NCI-H187 treated with DMSO at 0.1 percent for 48 hours (cell line): ENCODE results near the gene DOCK3.
A peak's percentile ranks its signal among the peaks of the same experiment; 100 is the strongest.
"Not testable (repeated sequence)": the region's sequence is repeated elsewhere in the genome, so short reads cannot be mapped to it uniquely, and the experiment has no call there.

Source experiments
- DNase-seq: peaks from one replicate; lab custom pipeline; 2025; lab: John Stamatoyannopoulos, UW

Gene DOCK3

DNA sequence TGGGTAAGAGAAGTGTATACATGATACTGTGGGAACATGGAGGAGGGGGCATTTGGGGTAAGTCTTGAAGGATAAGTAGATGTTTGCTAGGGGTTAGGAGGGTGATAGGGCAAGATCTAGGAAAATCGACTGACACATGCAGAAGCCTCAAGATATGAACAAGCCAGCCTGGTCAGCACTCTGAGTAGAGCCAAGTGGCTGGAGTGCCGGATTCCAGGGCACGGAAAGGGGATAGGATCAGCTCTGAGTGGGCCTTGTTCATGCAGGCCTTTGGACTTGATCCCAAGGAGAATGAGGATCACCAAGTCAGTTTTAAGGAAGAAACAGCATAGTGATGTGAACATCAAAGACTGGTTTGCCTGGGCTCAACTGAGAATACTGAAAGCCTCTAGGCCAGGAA is 686.1 kb downstream of the DOCK3 start:
- DNase-seq: no peak

DNA sequence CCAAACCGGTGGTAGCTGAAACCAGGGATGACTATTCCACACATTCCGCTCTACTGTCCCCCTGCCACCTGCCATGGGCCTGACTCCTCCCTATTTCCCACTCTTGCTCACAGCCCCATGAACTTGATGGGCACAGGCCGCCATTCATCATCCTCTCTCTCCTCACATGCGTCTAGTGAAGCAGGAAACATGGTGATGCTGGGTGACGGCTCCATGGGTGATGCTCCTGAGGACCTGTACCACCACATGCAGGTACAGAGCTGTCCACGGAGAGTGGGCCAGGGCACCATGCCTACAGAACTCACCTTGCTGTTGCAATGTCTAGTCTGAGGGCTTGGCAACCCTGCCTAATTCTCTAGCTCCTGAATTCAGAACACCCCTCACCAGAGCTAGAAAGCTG is 687.0 kb downstream of the DOCK3 start:
- no peak for DNase-seq

DNA sequence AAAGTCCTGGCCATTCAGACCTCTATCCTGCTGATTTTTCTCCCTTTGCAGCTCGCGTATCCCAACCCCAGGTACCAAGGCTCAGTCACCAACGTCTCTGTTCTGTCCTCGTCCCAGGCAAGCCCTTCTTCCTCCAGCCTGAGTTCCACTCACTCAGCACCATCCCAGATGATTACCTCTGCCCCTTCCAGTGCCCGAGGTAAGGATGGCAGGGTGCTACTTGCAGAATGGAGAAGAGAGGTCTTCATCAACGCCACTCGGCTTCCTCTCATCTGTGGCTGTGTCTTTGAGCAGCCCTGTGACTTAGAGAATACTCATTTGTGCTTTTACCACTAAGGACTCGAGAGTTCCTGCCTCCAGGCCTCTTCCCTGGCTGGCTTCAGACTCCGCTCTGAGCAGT is 687.7 kb downstream of the DOCK3 start:
- DNase-seq: no peak

DNA sequence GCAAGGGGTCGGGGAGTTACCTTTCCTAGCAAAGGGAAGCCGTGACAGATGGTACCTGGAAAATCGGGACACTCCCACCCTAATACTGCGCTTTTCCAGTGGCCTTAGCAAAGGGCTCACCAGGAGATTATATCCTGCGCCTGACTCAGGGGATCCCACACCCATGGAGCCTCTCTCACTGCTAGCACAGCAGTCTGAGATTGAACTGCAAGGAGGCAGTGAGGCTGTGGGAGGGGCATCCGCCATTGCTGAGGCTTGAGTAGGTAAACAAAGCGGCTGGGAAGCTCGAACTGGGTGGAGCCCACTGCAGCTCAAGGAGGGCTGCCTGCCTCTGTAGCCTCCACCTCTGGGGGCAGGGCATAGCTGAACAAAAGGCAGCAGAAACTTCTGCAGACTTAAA is 693.5 kb downstream of the DOCK3 start:
- DNase-seq: not testable (repeated sequence)

DNA sequence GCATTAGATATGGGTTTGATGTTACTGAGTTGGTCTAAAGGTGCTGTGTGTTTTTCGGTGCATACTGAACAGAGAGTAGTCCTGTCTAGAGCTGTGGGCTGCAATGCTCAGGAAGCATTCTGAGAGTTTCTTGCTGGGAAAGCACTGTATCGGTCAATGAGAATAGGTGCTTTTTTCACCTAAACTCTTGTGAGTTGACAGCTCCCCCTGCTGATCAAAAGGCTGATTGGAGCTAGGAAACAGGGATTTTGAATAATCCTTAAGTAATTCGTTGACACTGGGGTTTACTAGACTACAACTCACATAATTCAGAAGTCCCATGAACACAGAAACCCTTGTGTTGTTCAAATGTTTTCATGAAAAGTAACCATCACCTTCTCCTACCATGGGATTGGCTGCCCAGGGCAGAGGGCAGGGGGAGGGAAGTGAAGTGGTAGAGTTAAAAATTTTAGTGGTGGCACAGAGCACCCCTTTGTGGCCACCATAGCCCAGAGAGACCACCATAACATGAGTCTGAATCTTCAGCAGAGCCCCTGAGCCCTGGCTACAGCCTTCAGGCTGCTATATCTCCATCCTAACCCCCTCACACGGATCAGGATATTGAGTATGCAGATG is 697.3 kb downstream of the DOCK3 start:
- no peak for DNase-seq

DNA sequence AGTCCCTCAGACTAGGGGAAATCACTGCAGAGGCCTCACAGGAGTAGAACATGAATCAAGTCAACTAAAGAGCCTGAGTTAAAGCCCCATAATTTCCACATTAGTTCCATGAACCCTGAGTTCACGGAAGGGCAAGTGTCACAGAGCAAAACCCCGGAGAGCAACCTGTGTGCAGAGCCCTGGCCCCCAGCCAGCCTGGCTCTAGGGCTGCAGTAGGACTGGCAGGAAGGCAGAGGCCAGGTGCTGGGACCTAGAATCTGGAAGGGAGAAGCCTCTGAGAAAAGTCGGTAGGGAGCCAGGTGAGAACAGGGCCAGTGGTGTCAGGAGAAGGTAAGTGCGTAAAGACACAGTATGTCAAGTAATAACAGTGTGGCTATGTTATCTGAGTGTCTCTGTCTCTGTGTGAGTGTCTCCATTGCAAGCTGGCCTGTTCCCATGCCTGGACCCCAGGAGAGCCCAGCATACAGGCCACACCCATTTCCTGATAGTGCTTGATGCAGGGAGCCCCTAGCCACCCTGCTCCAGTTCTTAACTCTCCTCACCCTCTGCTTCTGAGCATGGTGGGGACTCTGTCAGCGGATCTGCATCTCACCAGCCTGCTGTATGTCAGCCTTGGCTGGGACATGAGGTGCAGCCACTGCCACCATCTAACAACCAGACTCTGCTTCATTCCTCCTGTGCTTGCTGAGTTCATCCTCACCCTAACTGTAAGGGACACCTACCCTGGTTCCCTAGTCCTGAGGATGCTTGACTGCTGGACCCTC is 699.1 kb downstream of the DOCK3 start:
- no peak for DNase-seq

DNA sequence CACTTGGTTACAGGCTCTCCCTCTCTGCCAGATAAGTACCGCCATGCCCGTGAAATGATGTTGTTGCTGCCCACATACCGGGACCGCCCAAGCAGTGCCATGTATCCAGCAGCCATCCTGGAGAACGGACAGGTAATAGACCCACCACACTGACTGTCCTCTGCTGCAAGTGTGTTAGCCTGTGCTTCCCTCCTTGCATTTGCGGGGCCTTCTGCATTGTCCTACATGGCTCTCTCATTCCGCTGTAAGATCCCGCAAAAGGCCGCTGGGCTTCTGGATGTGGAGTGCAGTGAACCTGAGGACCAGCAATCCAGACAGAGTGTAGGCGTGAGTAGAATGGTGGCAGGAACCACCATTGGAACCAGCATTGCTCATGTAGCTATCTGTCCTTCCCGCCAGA is 699.7 kb downstream of the DOCK3 start:
- DNase-seq: no peak

DNA sequence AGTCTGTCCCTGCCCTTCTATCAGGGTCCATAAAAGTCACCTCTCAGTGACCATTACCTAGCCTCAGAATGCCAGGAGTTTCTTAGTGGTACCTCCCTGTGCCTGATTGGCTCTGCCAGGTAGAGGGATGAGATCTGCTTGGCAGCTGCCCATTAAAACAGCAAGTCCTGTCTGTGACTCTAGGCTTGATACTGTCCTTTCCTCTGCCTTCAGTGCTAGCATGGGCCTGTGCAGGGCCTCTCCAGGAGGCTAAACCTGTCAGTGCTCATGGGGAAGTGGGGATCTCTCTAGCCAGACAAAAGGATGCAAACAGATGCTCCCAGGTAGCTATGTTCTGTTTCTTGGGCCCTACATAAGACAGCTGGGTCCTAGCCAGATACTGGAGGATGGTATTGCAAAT is 700.4 kb downstream of the DOCK3 start:
- no peak for DNase-seq

DNA sequence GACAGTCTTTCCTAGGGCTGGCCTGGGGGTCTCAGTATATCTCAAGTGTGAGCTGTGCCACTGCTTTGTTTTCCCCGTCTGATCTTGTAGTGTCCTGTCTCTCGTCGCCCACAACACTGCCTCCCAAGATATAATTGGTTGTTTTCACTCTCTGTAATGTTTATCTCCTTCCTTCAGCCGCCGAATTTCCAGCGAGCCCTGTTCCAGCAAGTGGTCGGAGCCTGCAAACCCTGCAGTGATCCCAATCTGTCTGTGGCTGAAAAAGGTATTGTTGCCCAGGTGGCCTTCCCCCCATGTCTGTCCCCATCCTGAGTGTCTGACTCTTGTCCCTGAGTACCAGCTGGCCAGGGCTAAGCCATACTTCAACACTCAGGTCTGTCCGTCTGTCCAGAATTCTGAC is 700.8 kb downstream of the DOCK3 start:
- no peak for DNase-seq

DNA sequence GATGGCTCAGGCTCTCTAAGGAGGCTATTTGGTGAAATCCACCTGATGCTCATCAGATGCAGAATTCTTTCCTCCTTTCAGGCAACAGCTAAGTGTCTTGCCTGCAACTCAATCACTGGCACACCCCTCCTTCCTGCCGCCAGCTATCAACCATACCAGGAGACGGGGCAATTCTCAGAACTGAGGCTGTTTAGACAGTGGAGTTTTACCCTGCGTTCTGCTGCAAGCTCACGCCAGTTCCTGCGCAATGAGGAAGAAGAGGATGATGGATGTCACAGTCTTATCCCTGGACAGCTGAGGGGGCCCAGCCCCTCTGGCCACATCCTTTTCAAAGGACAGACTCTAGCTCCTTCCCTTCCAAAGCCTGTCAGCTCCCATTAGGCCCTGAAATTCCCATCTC is 703.3 kb downstream of the DOCK3 start:
- DNase-seq: no peak

DNA sequence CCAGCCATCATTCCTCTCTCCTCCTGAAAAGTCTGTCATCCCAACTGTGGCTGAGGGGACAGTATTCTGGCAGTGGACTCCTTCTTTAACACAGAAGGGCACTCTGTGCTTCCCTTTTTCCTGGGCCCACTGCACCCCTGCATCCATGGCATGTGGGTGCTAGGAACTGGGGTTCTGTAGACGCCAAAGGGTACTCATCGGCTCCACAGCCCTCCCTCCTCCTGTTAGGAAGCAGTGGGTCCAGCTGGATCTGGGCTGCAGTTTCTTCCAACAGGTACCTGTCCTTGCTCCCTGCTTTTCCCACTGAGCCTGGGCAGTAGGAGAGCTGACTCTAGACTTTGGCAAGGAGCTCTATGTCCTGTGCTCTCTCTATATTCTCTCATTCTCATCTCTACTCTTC is 704.0 kb downstream of the DOCK3 start:
- no peak for DNase-seq

DNA sequence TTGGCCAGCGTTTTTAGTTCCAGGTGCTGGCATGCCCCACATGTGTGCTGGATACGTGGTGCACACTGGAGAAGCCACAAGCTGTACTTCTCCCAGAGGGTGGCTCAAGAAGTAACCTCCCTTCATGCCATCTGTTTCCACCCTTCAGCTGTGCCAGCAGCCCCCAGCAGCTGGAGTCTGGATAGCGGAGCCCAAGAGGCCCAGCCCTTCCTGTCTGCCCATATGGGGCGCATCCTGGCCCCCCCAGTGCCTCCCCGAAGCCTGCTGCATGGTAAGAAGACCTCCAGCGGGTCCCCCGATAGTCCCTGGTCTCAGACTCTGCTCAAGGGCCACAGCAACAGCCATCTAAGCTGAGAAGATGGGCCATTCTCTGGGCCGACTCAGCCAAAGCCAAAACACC is 704.6 kb downstream of the DOCK3 start:
- no peak for DNase-seq

DNA sequence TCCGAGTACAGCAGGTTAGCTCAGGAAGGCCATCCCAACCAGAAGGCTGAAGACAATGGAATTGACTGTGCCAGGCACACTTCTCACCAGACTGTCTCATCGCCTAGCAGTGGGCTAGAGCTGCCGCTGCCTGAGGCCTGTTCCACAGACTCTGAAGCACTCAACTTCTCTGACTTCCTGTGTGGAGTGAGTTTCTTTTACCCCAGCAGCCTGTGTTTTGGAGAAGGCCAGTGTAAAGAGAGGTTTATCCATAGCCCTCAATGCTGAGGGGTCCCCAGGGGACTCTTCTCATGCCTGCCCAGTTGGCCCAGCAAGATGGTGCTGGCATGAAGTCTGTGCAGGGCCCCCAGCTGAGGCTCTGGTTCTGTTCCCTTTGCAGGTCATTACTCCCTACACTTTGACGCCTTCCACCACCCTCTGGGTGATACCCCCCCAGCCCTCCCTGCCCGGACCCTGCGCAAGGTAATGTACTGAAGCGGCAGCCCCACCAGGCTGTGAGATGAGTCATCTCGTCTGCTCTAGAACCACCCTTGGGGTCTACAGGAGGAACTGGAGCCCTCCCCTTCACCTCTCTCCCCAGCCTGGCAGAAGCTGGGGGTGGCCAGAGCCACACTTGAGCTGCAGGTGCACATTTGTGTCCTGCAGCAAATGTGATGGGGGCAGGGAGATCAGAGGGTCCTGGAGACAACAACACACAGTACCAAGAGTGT is 705.2 kb downstream of the DOCK3 start:
- no peak for DNase-seq

DNA sequence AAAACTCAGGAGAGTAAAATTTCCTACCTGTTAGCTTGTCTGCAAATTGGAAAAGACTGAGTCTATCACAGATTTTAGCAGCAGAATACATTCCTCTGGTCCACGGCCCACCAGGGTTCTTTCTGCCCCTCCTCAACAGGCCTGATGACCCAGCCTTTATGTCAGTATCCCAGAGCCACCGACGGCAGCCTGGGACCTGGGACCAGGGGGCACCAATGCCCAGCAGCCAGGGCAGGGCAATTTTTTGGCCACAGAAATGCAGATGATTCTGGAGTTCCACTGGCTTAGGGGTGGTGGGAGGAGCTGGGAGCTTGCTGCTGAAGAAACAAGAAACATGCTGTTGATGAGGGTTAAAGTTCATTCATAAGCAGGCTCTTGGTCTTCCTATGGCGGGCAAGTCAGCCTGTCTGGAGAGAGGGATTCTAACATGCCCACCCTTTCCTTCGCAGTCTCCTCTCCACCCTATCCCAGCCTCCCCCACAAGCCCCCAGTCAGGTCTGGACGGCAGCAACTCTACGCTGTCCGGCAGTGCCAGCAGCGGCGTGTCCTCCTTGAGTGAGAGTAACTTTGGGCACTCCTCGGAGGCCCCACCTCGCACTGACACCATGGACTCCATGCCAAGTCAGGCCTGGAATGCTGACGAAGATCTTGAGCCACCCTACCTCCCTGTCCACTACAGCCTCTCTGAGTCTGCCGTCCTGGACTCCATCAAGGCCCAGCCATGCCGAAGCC is 706.0 kb downstream of the DOCK3 start:
- DNase-seq: no peak

DNA sequence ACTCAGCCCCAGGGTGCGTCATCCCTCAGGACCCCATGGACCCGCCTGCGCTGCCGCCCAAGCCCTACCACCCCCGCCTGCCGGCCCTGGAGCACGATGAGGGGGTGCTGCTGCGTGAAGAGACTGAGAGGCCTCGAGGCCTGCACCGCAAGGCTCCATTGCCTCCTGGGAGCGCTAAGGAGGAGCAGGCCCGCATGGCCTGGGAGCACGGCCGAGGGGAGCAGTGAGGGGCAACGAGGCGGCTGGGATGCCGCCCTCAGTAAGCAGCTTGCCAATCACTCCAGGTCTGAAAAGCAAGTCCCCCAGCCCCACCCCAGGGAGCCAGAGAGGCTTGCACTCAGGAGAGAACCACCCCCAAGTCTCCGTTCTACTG is 706.6 kb downstream of the DOCK3 start:
- DNase-seq: no peak

DNA sequence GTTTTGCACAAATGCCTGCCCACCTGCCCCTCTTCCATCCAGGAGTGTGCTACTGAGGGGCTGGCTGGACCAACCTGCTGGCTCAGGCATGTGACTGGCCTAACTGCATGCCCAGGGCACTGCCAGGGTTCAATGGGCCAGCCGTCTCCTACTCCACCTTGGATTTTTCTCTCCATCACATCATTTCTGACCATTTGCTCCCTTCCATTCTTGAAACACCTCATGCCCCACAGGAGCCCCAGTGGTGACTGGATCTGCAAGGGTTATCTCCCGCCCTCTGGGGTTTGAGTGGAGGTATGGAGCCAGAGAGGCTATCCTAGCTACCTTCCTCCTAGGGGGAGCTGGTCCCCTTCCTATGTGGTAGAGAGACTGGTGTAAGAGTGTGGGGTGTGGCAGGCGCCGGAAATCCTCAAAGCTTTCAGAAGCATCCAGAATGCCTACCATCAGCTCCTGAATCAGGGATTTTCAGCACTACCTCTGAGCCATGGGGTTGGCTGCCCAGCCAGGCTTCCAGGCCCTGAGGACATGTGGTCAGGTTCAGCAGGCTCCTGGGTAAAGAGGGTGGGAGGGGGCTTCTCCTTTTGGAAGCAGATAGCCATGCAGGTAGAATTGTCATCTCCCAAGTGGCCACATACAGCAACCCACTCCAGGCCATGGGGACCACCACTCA is 707.5 kb downstream of the DOCK3 start:
- no peak for DNase-seq

DNA sequence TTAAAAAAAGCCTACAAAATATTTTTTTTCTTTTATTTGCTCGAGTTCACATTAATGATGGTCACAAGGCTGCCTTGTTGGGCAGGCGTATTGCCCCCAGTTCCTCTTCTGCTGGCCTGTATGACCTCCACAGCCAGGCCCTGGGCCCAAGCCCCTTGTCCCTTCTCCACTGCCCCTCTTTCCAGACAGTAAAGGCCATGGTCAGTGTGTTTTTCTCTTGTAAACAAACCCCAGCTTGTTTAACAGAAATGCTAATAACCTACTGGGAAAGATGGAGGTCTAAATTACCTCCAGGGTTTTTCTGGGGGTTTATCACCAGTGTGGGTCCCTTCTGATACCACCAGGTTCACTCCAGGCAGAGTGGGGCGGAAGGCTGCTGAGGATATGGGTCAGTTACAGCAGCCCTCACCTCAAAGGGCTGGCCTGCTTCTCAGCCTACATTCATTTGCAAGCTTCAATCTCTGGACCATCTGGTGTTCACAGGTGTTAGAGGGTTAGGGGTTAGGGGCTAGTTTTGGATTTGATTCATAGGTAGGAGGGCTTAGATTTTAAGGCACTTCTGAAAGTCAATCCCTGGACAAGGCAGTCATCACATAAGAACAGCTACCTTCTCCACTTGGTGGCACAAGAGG is 708.3 kb downstream of the DOCK3 start:
- no peak for DNase-seq

DNA sequence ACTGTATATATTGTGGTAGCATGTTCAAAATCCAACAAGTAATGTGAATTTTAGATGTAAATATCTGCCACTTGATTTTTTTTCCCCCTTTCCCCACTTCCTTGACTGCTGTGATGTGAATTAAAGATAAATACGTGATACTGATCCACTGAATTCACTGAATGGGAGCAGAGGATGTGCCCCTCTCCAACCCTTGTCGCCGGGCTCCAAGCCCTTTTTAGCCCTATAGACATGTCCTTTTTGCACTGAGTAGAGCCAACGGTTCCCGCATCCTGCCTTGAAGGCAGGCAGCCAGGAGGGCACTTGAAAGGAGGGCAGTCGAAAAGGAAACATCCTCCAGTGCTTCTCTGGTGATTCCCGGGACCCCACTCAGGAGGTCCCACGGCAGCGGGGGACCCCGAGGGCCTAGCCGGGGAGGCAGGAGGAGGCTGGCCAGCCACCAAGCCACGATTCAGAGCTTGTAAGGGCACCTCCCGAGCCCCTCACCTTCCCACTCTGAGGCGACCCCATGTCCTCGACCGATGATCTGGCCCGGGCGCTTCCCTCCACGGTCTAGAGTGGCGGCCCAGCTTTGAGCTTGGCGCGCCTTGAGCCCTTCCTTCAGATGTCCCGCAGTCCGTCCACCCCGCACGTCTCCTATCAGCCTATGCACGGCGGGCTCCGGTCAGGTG is 709.5 kb downstream of the DOCK3 start:
- DNase-seq: no peak

DNA sequence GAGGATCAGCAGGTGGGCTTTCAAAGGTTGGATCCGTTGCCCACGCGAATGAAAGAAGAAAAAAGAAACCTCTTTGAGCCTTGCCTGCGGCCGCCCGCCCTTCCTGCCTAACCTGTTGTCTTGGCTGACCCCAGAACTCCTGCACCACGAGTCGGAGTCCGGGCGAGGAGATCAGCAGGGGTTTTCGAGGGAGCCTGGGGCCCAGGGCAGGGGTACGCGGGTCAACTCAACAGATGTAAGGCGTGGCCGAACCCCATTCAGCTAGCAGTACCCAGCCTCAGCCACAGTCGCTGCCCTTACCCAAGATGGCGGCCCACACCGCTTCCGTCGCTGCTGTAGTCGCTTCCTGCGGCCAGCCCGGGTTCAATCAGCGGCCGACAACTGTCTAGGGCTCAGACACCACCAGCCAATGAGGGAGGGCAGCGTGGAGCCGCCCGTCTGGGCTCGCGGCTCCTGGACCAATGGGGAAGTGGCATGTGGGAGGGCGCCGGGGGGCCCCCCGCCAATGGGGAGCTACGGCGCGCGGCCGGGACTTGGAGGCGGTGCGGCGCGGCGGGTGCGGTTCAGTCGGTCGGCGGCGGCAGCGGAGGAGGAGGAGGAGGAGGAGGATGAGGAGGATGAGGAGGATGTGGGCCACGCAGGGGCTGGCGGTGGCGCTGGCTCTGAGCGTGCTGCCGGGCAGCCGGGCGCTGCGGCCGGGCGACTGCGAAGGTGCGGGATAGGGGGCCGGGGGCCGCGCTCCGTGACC is 710.2 kb downstream of the DOCK3 start, which contains the start of gene MANF:
Gene MANF (plus strand): TSS at position 566 of the 748 bp plus-strand sequence. CDS start 52 bp downstream, at position 618.
- DNase-seq: peak; percentile 24

DNA sequence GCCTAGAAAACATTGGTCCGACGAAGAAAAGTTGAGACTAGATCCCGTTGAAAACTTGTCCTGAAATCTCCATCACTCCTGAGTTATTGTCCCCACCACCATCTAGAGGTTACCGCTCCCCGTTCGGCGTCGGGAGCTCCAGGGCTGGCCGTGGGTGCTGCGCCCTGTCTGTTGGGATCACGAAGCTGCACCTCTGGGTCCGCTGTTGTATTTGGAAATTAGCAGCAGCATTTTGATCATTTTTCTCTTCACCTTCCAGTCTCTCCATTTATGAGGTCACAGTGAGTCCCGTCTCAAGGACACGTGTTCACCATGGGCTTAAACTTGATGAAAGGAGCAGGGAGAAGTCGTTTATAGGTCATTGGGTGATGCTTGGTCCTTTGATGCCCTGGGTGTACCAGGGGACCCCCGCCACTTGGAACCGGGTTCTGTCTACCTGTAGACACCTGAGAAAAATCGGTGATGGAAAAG is 710.9 kb downstream of the DOCK3 start:
- no peak for DNase-seq
